ENCODE measurements around the gene APPL2. TPM values are rescaled to one million over a fixed set of nuclear protein-coding genes. Genes with fewer than 3 reads are reported as not detected.

APPL2 gene
- total RNA-seq, 4 donors from 2014 or later, result 39.9 to 67.5 (median 59.1) TPM

- no peak for ATAC-seq (ENCODE audit: low FRiP score)
- DNase-seq (ENCODE audit: low spot score), result no peak
- no peak for TF ChIP-seq CTCF (IDR thresholded peaks at IDR 0.05)
Observed at GRCh38 chr12:105205322-105206048, 30.5 kb downstream of the APPL2 start.

- DNase-seq (ENCODE audit: low spot score), result no peak
- no peak for TF ChIP-seq CTCF (IDR thresholded peaks at IDR 0.05)
- no peak for ATAC-seq (ENCODE audit: low FRiP score)
Observed at GRCh38 chr12:105204916-105205315, 31.1 kb downstream of the APPL2 start.

- ATAC-seq (ENCODE audit: low FRiP score) (no peak), DNase-seq (ENCODE audit: low spot score) (no peak)
- TF ChIP-seq CTCF (IDR thresholded peaks at IDR 0.05), result no peak
Observed at GRCh38 chr12:105204127-105204526, 31.8 kb downstream of the APPL2 start.

GRCh38 chr12:105202202-105202601, 33.8 kb downstream of the APPL2 start:
- TF ChIP-seq CTCF (IDR thresholded peaks at IDR 0.05), result no peak
- ATAC-seq (ENCODE audit: low FRiP score), result no peak

GRCh38 chr12:105201299-105201698, 34.7 kb downstream of the APPL2 start:
- TF ChIP-seq CTCF (IDR thresholded peaks at IDR 0.05), result no peak
- ATAC-seq (ENCODE audit: low FRiP score) (no peak), DNase-seq (ENCODE audit: low spot score) (no peak)

More at GRCh38 chr12:105202202-105202601, 33.8 kb downstream of the APPL2 start:
- DNase-seq (ENCODE audit: low spot score), result no peak

- no peak for TF ChIP-seq CTCF (IDR thresholded peaks at IDR 0.05)
- ATAC-seq (ENCODE audit: low FRiP score) (no peak), DNase-seq (ENCODE audit: low spot score) (no peak)
Observed at GRCh38 chr12:105200385-105200784, 35.6 kb downstream of the APPL2 start.

GRCh38 chr12:105198961-105199360, 37.0 kb downstream of the APPL2 start:
- TF ChIP-seq CTCF (IDR thresholded peaks at IDR 0.05), result no peak
- ATAC-seq (ENCODE audit: low FRiP score) (no peak), DNase-seq (ENCODE audit: low spot score) (no peak)
